Activated CD4-positive, alpha-beta T cell treated with anti-CD3 and anti-CD28 coated beads, Interleukin-2, Interleukin-6, amounts not matched to agents 100 ng/mL and 50 ng/mL, durations not matched to agents 16 hours and 8 hours (primary cell): ENCODE data around the gene ATF6.
"Not testable (repeated sequence)": the region's sequence is repeated elsewhere in the genome, so short reads cannot be mapped to it uniquely, and the experiment has no call there.

Experiments
- DNase-seq: peaks from one replicate; pipeline ENCODE4 v3.0.0-alpha.2; 2020

ATF6 gene

GRCh38 chr1:161736335-161736969 is 29.7 kb upstream of the ATF6 start:
- DNase-seq: peak; percentile 46

GRCh38 chr1:161737625-161738024 is 28.5 kb upstream of the ATF6 start:
- no peak for DNase-seq

DNA sequence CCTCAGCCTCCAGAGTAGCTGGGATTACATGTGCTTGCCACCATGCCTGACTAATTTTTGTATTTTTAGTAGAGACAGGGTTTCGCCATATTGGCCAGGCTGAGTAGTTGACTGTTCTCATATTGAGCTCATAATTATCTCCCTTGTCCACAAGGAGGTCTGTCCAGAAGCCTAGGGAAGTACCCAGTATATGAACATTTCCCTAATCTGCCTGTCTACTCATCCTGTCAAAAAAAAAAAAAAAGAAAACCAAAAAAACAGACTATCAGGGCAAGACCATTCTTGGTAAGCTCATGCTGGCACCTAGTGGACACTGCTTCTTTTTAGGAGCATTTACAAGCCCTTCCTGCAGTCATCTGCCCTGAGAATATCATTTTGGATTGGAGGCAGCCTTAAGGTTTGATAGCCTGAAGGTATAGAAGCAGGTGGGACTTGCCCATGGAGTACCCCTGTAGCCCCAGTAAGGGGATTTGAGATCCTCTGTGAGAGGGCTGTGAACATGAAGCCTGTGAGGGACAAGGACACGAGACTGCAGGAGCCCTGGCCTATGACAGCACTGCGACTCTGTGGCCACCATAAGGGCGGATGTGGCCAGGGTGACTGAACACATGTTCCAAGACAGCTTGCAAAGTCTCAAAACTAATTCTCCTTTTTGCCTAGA is 27.4 kb upstream of the ATF6 start:
- peak; percentile 70 for DNase-seq

DNA sequence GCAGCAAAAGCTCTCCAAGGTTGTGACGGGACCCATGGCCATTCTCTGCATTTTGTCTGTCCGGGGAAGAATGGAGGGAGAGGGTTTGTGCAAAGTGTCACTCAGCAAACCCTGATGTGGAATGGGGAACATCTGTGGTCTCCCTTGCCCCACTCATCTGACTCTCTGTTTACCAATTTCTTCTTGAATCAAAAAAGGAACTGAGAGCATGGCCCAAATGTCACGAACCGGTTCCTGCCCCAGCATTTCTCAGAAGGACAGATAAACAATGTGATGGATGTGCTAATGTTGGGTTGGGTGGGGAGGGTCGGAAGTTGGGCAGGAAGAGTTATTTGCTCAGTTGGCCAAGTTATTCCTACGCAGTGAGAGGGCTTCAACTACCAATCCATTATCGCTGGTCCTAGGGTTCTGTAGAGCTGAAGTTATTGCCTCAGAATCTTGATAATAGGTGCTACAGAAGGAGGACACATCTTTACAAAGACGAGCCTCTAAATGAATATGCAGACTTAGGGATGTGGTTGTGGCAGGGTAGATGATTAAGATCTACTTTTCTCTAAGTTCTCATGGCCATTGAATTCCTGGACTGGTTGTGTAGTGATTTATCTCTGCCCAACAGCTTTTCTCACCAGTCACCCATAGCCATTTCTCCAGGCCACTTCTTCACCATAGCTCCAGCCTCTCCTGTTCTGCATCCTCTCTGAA is 26.1 kb upstream of the ATF6 start:
- DNase-seq: no peak

GRCh38 chr1:161740921-161741320 is 25.2 kb upstream of the ATF6 start:
- no peak for DNase-seq

DNA sequence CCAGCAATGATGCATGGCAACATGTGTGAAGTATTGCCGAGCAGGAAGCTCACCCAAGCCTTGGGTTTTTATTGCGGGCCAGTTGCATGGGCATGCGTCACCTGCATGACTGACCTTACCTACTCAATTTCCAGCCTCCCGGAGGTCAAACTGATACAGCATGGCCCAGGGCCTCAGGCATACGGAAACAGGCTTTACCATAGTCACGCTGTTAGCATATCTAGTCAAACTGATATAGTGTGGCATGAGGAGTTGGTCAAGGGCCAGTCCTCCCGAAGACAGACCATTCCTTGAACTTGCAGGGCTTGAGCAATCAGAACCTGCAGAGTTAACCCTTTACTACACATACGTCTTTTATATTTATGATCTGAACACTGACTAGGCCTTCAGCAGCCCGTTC is 22.9 kb upstream of the ATF6 start:
- no peak for DNase-seq

GRCh38 chr1:161747801-161748200 is 18.3 kb upstream of the ATF6 start:
- no peak for DNase-seq

DNA sequence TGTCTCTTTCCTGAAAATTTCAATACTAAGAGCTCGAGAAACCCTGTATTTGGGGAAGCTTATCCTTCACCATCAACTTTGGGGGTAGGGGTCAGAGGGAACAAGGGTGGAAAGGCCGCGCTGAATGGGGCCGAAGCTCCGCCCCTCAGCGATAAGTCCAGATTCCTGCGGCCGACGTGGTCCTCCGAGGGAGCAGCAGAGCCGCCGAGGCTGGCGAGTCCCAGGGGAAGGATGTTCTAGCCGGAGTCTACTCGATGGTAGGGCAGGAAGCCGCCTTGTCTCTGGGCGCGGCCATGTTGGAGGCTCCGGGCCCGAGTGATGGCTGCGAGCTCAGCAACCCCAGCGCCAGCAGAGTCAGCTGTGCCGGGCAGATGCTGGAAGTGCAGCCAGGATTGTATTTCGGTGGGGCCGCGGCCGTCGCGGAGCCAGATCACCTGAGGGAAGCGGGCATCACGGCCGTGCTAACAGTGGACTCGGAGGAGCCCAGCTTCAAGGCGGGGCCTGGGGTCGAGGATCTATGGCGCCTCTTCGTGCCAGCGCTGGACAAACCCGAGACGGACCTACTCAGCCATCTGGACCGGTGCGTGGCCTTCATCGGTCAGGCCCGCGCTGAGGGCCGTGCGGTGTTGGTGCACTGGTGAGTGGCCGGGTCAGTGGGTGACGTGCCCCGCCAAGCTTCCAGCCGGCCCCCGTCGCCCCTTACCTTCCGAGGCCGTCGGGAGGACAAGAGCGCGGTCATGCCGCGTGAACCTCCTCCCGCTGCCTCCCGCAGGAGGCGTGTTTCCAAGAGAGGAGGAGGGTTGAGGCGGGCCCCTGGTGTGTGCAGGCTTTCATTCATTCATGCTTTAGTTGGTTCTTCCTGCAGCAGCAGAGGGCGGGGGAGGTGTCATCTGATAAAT is 16.4 kb upstream of the ATF6 start, which contains the start of gene DUSP12:
Gene DUSP12 (plus strand): TSS at position 278 of the 899 bp plus-strand sequence. CDS start 16 bp downstream, at position 294.
- peak; percentile 96 for DNase-seq

DNA sequence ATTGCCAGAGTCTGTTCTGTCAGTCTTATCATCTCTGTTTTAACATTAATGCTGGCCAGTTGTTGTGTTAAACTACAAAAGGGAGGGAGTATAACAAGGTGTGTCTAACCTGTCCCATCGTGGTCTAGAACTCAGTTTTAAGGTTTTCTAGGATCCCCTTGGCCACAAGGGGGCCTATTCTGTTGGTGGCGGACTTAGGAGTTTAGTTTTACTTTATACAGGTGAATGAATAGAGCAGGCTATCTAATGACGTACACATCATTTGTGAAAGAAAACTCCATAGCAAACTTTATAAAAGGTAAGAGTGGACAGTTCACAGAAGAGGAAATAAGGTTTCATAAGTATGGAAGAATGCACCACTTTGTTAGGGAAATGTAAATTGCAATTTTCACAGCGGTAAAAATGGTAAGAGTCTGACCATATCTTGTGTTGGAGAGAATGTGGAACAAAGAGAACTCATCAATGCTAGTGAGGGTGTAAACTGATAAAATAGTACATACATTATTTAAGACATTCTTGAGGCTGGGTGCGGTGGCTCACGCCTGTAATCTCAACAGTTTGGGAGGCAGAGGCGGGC is 2.5 kb upstream of the ATF6 start:
- DNase-seq: peak; percentile 62

DNA sequence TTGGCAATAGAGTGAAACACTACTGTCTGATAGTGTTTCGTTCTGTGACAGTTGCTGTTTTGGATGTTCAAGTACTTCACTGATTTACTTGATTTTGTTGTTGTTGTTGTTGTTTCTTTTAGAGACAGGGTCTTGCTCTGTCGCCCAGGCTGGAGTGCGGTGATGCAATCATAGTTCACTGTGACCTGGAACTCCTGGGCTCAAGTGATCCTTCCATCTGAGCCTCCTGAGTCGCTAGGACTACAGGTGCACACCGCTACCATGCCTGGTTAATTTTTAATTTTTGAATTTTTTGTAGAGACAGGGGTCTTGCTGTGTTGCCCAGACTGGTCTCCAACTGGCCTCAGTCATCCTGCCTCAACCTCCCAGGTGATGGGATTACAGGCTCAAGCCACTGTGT is 2.3 kb downstream of the ATF6 start:
- no peak for DNase-seq

DNA sequence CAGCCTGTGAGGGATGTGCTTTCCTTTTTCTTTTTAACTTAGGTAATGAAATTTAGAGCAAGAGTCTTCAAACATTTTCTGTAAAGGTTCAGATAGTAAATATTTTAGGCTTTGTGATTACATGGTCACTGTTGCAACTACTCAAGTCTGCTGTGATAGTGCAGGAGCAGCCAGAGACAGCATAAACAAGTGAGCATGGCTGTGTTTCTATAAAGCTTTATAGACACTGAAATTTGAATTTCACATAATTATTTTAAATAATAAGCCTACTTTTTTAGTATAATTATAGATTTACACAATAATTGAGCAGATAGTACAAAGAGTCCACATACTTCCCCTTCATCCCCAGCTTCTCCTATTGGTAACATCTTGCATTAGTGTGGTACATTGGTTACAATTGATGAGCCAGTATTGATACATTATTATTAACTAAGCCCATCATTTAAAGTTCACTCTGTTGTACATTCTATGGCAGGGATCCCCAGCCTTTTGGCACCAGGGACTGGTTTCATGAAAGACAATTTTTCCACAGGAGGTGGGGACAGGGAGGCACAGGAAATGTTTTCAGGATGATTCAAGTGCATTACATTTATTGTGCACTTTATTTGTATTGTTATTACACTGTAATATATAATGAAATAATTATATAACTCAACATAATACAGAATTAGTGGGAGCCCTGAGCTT is 3.0 kb downstream of the ATF6 start:
- no peak for DNase-seq

- DNase-seq: not testable (repeated sequence)
These were observed 3.5 kb downstream of the ATF6 start for GRCh38 chr1:161769673-161770045.

GRCh38 chr1:161770250-161770649 is 4.1 kb downstream of the ATF6 start:
- DNase-seq: no peak

DNA sequence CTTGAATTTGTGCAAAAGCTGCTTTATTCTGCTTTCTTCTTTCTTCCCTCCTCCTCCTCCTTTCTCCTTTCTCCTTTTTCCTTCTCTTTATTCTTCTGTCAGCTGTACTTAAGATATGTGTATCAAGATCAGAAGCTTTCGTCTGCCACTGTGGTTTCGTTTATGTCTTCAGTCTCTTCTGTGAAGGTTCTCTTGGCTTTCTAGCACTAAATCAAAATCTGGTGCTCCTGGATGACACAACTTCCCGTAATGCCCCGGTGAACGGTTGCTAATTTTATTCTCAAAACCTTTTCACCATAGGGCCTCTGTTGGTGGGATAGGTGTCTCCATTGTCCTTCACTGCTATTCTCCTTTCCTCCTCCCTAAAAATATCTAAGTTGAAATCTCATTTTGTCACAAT is 5.0 kb downstream of the ATF6 start:
- DNase-seq: no peak

DNA sequence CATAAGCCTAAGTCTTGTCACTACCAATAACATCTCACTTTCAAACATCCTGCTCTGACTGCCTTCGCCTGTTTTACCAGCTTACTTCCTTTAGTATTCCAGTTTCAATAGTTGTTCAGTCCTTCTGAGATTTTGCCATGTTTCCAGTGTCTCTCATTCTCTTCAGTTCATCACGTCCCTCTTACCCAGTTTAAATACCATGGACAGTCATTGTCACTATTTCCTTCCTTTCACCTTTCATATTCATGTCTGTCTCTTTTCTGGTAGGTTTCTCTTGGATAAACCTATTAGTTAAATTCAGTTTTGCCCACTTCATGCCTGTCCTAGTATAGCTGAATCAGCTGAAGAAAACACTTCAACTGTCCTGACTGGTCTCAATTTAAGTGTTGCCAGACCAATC is 5.9 kb downstream of the ATF6 start:
- no peak for DNase-seq

DNA sequence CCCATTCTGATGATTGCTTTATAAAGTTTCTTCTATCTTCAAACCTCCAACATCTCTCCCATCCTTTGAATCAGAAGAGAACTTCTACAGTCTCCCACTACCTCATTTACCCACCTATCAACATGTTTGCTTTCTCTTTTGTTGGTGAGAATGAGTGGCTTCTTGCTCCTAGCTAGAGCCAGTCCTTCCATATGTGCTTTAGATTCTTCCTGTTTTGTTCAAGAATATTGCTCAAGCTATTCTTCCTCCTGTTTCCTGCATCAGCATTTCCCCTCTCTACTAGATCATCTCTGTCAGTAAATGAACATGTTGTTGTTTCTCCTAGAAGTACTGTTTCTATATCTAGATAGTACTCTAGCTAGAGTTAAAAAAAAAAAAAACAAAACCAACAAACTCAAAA is 6.3 kb downstream of the ATF6 start:
- no peak for DNase-seq

DNA sequence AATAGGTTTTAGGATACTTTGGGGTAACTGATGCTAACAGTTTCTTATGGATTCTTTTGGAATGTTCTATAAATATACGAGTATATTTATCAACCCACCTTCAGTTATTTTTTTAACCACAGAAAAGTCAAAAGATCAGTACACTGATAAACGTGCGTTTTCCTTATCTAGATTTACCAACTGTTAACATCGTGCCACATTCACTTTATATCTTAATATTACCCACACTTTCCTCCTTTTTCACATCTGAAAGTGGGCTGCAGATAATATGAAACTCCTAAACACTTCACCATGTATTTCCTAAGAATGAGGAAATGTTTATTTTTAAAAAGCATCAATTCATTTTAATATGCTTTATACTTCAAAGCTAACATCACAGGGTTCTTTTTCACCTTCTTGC is 7.7 kb downstream of the ATF6 start:
- DNase-seq: no peak

DNA sequence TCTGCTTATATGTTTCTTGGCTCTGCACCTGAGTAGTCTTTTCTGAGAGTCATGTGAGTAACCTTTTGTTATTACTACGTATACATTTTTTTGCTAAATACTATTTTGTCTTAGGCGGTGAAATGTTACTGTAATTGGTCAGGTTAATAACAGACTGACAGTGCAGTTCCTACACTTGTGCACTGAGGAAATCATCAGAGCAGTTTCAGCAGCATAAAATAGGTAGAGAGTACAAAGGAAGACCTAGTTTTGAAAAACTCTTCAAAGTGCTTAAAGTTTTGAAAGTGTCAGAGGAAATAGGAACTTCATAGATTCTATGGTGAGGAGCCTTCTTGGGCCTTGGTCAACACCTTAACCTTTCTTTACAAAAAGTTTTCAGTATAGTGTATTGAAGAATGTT is 11.1 kb downstream of the ATF6 start:
- DNase-seq: no peak

DNA sequence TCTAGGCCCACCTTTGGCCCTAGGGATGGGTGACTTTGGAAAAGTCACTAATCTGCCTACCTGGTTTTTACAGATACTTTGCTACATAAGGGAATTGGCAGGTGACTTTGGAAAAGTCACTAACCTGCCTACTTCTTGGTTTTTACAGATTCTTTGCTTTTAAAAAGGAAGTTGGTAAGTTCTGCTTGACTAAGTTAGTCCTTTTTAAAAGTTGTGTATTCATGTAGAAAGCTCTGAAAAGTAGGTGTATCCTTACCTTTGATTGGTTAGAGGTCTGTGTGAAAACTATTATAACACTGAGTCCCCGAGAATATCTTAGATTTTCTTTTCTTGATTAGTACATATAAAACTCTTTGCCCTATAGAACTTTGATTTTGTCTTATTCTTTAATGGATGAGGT is 12.4 kb downstream of the ATF6 start:
- DNase-seq: no peak

DNA sequence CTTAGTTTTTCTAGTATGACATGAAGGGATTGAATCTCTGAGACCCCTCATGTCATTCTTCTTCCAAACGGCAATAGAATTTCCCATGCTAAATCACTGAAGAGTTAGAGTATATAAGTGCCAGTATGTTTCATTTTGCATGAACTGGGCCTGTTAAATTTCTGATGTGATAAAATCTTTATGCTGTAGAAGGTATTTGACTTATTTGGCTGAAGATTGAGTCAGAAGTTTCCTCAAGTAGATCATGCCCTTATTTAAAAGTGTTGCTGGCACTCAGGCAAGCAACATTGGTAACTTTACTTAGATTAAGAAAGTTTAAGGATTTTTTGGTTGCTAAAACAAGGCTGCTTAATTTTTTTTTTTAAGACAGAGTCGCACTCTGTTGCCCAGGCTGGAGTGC is 13.3 kb downstream of the ATF6 start:
- DNase-seq: no peak

- no peak for DNase-seq
These were observed 15.9 kb downstream of the ATF6 start for GRCh38 chr1:161781995-161782394.

DNA sequence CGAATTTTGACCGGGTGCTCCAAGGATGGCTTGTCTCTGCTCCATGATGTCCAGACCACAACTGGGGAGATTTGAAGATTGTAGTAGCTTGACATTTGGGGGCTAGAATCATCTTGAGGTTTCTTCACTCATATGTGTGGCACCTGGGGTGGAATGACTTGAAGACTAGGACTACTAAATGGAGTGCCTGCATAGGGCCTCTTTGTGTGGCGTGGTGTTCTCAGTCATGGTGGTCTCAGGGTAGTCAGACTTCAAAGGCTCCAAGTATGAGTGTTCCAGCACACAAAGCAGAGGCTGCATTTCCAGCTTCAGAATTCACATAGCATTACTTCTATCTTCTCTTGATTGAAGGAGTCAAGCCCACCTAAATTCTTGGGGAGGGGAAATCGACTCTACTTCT is 16.8 kb downstream of the ATF6 start:
- no peak for DNase-seq
